HG03159 (cell line): ENCODE data around the gene NEAT1.
"Not testable (repeated sequence)": the region's sequence is repeated elsewhere in the genome, so short reads cannot be mapped to it uniquely, and the experiment has no call there.

Experiments
- ATAC-seq: cut with Tn5 transposase; IDR thresholded peaks from one replicate; pipeline ENCODE4 v1.9.1; 2021; ENCODE audit warnings: mild to moderate bottlenecking, moderate library complexity; ENCODE audit not compliant: unreplicated experiment

Gene NEAT1

DNA sequence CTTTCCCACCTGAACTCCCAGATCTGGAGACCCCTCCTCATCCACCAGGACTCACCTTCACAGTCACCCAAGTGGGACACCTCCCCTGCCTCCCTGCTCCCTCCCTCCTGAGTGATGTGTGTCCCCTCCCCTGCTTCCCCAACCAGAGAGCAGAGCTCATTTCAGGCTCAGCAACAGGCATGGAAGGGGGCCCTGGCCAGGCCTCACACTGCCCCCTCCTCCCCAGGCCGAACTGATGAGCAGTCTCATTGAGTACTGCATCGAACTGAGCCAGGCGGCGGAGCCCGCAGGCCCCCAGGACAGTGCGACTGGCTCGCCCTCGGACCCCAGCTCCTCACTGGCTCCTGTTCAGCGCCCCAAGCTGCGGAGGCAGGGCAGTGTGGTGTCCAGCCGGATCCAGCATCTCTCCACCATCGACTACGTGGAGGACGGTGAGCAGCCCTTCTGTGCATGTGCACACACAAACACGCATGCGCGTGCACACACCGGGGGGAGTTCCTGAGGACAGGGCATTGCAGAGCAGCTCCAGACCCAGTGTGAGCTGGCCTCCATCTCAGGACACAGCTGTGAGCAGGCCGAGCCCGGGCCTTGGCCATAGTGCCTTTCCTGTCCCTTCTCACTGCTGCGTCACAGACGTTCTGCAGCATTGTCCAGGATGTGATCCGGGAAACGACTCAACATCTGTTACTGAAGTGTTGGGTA is 17.8 kb upstream of the NEAT1 start:
- no peak for ATAC-seq

DNA sequence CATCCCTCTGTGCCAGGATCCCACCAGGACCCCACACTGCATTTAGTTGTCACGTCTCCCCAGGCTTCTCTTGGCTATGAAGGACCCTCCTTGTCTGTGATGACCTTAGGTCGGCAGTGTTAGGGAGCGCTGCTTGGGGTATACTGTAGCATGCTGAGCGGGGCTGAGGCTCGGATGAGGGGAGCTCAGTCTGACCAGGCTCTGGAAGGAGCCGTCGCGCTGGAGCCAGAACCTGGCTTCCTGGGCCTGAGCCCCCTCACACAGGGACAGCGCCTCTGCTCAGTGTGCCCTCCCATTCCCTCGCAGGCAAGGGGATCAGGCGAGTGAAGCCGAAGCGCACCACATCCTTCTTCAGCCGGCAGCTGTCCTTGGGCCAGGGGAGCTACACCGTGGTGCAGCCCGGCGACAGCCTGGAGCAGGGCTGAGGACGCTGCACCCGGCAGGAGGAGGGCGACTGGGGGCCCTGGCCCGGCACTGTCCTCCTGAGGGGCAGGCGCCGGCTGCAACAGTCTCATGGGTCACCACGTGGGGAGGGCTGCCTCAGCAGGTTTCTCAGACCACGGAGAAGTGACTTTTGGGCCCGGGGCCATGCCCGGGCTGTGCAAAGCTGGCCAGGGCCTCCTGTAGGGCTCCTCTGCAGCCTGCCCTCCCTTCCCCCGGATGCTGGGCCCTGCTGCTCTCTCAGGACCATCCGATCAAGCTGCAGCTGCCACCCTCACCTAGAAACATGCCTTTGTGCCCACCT is 11.5 kb upstream of the NEAT1 start:
- no peak for ATAC-seq

DNA sequence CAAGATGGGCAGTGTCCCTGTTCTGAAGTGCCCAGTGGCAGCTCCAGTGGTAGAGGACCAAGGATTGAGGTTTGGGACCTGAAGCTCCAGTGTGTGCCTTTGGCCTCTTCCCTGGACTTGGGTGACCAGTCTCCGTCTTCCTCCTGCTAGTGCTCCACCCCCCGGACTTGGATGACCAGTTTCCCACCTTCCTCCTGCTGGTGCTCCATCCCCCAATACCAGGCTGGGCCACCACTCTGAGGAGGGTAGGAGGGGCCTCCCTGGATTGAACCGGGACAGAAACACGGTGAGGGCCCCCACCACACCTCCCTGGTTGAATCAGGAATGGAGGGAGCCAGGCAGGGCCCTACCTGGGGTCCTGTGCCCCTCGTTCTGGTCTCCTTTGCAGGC is 10.9 kb upstream of the NEAT1 start:
- ATAC-seq, result no peak

DNA sequence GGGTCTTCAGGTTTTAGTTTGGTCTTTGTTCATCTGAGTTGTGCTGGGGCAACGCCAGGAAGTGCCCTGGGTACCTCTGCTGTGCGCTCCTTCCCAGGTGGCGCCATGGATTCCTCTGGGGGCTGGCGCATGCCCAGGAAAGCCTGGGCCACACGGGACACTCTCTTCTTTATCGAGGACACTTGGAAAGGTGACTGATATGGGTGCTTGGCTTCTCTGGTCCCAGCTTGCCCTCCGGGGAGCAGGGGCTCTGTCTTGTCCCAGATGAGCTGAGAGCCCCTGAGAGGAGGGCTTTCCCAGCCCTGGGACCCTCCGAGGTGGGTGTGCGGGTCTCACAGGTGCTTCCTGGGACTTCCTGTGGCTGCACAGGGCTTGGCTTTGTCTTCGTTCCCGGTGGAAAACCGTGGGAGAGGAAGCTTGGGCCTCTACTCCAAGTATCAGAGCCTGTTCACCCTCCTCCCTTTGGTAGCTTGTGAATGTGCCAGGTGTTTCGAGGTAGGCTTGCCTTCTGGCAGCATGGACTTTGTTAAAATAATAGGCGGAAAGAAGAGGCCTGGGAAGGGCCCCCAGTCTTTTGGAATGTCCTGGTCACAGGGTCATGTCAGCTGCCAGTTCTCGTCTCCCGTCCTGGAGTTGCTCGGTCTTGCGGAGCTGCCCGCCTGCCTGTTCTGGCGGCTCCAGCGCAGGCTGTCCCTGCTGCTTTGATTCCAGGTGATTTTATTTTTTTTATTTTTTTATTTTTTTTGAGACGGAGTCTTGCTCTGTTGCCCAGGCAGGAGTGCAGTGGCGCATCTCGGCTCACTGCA is 10.1 kb upstream of the NEAT1 start:
- no peak for ATAC-seq

DNA sequence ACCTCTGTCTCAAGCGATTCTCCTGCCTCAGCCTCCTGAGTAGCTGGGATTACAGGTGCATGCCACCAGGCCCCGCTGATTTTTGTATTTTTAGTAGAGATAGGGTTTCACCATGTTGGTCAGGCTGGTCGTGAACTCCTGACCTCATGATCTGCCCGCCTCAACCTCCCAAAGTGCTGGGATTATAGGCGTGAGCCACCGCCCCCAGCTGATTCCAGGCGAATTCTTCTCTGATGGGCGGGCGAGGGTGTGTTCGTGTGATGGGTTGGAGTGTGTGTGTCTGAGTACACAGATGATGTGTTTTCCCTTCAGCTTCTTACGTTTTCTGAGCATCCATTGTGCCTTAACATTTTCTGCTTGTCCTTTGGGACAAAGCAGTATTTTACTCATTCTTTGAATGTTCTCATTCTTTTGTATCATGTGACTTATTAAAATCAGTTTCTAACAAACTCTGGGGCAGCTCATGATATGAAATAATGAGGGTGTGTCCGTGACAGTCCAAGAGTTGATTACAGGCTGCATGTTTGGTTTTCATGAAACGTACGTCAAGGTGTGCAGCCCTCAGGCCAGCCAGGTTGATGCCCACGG is 9.4 kb upstream of the NEAT1 start:
- ATAC-seq, result not testable (repeated sequence)

DNA sequence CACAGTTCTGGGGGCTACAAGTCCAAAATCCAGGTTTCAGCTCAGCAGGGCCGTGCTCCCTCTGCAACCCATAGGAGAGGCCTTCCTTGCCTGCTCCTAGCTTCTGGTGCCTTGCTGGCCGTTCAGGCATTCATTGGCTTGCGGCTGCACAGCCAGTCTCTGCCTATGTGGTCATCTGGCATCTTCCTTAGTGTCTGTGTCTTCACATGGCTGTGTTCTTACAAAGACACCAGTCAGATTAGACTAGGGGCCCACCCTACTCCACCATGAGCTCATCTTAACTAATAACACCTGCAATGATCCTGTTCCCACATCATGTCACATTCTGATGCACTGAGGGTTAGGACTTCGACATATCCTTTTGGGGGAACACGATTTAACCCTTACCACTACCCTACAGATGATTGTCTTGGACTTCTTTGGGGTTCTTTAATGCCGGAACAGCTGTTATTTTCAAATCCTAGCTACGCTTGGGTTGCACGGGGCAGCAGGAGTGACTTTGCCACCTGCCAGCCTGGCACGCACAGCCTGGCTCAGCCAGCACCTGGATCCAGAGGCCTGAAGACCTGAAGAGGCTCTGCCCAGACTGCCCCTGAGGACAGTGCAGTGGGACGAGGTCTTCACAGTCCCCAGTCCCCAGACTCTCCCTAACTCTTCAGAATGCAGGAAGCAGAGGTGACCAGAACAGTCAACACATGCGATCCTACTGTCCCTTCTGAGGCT is 7.7 kb upstream of the NEAT1 start:
- ATAC-seq, result no peak

DNA sequence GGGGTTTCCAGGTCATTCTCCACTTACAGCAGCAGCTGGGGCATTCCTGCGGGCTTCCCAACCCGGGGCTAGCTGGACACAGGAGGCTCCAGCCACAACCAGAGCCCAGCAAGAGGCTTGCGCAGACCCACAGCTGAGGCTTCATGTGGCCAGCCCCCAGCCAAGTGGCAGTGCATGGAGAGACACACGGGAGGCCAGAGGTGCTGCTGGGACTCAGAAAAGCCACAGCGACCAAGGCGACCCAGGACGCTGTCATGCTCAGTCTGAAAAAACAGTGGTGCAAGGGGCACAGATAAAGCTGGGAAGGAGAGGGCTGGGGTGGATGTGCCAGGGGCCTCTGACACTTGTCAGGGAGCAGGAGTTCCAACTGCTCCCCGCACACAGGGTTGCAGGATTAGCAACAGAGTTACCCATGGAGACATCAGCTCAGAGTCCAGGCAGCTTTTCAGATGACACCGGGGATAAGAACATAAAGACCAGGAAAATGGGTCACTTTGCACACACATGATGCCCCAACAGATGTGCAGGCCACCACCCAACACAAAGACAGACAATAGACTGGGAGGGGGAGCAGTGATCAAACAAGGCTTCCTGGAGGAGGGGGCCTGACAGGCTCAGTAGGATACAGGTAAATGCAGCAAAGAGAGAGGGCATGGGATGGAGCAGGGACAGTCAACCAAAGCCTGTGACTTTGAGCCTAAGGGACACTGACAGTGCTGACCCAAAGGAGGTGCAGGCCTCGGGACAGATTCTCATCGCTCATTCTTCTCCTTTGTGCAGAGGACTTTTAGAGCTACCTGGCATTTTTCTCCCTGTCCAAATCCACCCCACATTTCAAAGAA is 6.9 kb upstream of the NEAT1 start:
- no peak for ATAC-seq

DNA sequence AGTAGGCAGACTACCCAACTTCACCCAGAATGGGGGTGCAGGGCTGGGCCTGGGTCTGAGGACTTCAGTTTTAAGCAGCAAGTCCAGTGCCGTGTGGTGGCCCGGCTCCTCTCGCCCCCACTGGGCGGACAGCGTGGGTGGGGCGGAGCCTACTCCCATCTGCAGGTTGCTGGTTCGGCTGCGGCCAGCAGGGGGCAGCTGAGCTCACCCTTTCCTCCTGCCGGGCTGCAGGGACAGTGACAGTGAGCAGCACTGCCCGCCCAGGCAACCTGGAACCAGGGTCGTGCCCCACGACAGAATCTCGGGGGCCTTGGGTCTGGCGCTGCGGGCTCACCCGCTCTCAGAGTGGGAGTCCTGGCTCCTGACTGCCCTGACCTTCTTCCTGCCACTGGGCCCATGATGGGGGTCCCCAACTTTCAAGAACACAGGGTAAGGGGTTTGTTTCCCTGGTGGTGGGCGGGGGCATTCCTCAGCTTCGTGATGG is 6.2 kb upstream of the NEAT1 start:
- peak; percentile 36 for ATAC-seq

DNA sequence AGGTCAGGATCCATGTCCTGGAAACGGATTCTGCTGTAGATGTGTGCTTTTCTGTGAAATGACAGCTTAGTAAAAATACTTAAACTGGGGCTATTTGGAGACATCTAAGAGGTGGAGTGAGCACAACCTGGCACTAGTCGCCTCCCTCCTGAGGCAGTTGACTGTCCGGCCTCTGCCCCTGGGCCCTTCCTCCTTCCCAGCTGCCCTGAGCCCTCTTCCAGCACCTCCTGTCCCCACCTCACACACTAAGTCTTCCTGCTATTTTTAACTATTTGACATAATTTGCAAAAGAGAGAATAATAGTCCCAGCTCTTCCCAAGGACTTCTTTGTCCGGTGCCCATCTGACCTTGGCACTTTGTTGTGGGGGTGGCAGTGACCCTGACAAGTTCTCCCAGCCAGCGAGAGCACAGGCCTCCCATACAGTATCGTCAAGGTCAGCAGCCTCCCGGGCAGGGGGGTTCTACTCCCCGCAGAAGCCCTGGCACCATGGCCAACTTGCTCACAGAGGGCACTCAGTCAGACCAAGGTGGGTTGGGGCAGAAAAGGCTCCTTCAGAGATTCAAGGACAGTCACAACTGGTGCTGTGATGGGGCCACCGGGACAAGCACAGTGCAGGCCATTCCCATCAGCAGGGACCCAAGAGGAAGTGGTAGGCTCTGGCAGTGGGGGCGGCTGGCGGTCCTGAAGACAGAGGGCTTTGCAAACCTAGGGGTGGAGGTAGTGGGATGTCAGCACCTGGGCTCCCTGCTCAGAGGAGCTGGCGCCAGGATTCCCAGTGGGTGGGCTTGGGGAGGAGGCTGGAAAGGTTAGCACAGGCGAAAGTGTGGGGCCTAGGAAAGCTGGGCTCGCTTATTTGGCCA is 5.5 kb upstream of the NEAT1 start:
- no peak for ATAC-seq

DNA sequence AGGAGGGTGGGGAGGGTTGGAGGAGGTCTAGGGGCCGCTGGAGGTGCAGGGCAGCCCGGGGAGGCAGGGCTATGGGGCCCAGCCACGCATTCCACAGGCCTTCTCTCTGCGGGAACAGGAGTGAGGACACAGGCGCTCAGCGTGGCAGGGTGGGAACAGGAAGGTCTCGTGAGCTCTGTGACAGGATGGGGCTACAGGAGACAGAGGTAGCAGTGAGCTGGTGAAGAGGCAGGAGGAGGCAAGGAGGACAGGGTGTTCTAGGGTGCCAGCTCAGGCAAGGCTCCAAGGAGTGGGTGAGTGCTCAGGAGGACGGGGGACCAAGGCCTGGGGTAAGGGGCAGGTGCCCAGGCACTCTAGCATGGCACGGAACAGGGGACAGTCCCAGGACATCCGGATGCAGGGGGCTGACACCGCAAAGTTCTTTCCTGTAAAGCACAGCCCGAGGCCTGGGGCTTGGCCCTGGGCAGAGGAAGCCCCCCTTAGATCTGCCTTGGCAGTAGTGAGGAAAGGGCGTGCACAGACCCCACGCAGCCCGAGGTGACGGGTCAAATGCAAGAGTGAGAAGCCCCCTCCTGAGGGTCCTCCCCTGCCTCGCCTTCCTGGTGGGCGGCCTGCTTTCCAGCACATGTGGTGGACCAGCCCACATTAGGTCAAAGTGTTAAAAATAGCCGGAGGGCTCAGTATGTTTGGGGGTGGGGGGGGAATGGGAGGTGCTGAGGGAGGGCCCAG is 4.7 kb upstream of the NEAT1 start:
- ATAC-seq, result no peak

DNA sequence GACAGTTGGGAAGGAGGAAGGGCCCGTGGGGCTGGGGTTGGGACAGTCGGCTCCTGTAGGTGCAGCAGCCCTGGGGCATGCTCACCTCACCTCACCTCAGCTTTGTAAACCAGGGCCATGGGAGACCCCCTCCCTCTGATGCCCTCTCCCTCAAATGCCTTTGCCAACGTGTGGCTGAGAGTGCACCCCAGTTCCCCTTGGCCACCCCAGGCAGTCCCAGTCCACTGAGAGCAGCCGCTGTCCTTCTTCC is 4.2 kb upstream of the NEAT1 start:
- ATAC-seq, result no peak

DNA sequence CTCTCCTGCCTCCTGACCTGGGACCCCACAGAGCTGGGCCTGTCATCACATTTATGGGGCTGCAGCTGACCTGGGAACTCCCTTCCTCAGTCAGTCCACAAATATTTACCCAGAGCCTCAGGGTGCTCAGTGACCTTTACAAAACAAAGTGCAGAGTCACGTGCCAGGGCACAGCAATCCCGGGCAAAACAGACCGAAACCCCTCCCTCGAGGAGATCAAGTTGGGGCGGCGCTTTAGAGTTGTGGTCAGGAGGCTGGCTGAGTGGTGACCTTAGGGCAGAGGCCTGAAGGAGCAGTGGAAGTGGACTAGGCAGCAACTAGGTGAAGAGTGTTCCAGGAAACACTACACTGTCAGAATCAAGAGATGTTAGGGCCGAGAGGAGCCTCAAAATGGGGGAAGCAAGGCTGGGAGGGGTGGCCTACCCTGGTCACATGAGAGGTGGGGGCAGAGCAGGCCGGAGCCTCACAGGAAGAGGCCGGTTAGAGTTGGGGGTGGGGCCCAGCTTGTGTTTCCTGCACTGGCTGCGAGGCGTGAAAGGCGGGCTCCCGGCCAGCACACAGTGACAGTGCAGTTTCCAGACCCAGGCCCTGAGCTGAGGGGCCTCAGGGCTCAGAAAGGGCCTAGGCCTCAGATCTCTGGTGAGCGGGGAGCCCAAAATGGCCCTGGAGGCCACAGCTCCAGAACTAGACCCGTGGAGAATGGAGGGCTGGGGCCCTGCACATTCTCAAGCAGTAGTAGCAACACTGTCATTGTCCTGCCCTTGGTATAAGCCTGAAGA is 3.7 kb upstream of the NEAT1 start:
- peak; percentile 41 for ATAC-seq

DNA sequence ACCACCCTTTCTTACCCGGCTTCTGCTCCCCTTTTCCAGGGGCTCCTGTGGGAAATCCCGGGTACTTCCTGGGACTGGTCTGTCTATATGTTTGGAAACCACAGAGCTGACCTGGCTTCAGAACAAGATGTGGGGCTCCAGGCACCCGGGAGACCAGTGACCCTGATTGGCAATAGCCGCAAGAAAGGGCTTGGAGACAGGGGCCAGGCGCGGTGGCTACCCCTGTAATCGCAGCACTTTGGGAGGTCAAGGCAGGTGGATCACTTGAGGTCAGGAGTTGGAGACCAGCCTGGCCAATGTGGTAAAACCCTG is 3.2 kb upstream of the NEAT1 start:
- no peak for ATAC-seq

DNA sequence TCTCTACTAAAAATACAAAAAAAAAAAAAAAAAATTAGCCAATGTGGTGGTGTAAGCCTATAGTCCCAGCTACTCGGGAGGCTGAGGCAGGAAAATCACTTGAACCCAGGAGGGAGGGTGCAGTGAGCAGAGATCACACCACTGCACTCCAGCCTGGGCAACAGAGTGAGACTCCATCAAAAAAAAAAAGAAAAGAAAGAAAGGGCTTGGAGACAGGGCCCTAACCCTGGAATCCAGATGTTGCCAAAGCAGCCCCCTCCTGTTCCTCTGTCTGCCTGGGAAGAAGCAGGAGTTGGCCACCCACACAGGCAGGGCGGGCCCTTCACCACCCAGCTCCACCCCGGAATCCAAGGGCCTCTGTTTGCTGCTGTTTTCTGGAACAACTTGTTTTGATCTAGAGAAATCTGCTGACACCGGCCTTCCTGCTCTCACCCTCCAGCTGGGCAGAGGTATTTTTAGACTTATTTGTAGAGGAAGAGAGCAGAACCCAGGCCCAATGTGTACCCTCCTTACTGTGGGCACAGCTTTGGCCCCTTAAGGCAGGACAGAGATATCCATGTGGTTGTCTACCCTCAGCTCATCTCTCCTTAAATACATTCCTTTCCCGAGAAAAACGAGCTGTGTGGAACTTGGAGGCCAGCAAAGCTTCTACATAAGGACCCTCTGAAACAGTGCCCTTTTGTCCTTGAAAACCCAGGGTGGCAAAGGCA is 2.7 kb upstream of the NEAT1 start:
- no peak for ATAC-seq

DNA sequence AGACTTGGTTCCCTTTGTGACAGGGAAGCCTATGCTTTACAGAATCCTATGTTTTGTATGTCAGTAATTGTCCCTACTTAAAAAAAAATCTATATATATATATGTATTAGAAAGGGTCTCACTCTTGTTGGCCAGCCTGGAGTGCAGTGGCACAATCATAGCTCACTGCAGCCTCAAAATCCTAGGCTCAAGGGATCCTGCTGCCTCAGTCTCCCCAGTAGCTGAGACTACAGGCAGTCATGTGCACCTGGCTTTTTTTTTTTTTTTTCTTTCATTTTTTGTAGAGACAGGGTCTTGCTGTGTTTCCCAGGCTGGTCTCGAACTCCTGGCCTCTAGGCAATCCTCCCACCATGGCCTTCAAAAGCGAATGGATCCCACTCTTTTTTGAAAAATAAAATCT is 2.1 kb upstream of the NEAT1 start:
- no peak for ATAC-seq

DNA sequence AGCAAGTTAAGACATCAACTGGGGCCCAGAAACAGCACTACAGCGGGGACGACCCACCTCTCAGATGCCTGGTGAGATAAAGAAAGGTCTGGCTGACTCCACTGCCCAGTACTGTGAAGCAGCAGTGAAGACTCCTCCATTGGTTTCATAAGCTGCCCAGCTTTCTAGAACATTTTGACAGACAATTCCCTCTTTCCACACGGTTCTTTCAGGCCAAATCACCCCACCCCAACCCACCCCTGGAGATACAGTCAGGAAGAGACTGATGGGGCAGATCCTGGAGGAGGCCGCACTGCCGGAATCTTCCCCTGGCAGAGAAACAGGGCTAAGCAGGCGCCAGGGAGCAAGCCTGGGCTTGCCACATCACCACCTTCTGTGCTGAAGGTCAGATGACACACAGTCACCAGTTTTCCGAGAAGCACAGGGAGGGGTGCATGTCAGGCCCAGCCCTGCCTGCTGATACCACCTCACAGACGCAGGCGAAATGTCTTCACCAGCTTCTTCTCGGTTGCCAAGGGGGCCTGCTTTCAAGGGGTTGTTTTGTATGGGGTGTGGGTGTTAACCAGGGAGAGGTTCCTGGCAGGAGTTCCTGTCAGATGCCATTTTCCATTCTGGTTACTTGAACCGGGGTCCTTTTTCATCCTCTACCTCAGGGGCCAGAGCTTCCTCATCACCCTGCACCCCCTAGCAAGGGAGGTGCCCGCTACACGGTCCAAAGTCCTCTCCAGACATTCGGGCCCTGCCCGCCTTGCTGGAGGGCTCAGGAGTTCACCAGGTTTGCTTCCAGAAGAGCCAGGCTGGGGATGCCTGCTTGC is 1.4 kb upstream of the NEAT1 start:
- ATAC-seq, result no peak
